Lower lobe of right lung (tissue), 2 donors: Measurements from ENCODE around the gene WDR93. TPM values are rescaled to one million over a fixed set of nuclear protein-coding genes. Genes with fewer than 3 reads are reported as not detected.

Experiments used
- ATAC-seq, 2 donors: fragments of 200-7000 bp; cut with Tn5 transposase; one replicate each; pipeline ENCODE4 v1.9.1; 2020 to 2022; ENCODE audit warnings: mild to moderate bottlenecking in 2 of 2, moderate library complexity in 2 of 2
- DNase-seq: peaks from one replicate; pipeline ENCODE4 v3.0.0-alpha.2; 2020
- H3K27ac ChIP-seq: fragments of 200-600 bp; one replicate; pipeline ENCODE4 v1.8.0; 2022
- H3K27me3 ChIP-seq: fragments of 200-600 bp; one replicate; pipeline ENCODE4 v1.8.0; 2022; ENCODE audit warnings: low read depth
- H3K36me3 ChIP-seq: fragments of 200-600 bp; one replicate; pipeline ENCODE4 v1.8.0; 2022; ENCODE audit warnings: mild to moderate bottlenecking
- H3K4me1 ChIP-seq: fragments of 200-600 bp; one replicate; pipeline ENCODE4 v1.8.0; 2022
- H3K4me3 ChIP-seq: fragments of 200-600 bp; one replicate; pipeline ENCODE4 v1.8.0; 2022; ENCODE audit warnings: mild to moderate bottlenecking
- H3K9me3 ChIP-seq: fragments of 200-600 bp; one replicate; pipeline ENCODE4 v1.8.0; 2022
- CTCF ChIP-seq: fragments of 200-600 bp; IDR thresholded peaks from one replicate; pipeline ENCODE4 v1.8.0; 2022; ENCODE audit warnings: antibody characterized with exemption, mild to moderate bottlenecking
- intact Hi-C: fragments of 100-400 bp; cut with DNase I; formaldehyde crosslinking; loops from one replicate; pipeline ENCODE4 v1.11.0; 2022
- total RNA-seq: library from RNA; stranded (reverse); fragmentation: NEBNext Ultra II Directional; extraction: Animal tissue kit (Norgen Biotek cat#: 25700); gene quantifications from one replicate; pipeline ENCODE4 v1.2.1, GENCODE V29; 2021
- donor health status: DM: no; HTN: yes; CAD: no; lungs with severe emphysema.

Gene WDR93
- total RNA-seq, 1 donor from 2014 or later, result 1.2 TPM

- Histone ChIP-seq H3K9me3 (no peaks in the 10 kb centered on the region), H3K36me3 (no peaks in the 10 kb centered on the region), H3K27ac (no peak overlapping the region), H3K27me3 (peaks cover 32% of the 10 kb centered on the region), H3K4me1 (peaks cover 9% of the 10 kb centered on the region), H3K4me3 (no peak overlapping the region)
- no peak for ATAC-seq
- intact Hi-C loops, result no loop called here
- TF ChIP-seq CTCF, result no peak
- no peak for DNase-seq
Measured at GRCh38 chr15:89652666-89653065, 37.9 kb upstream of the WDR93 start.

- no peak for ATAC-seq
- no peak for TF ChIP-seq CTCF
- peaks cover 9% of the 10 kb centered on the region for H3K4me1 ChIP-seq
- no peak overlapping the region for H3K27ac ChIP-seq
- intact Hi-C loops, result no loop called here
- no peaks in the 10 kb centered on the region for H3K36me3 ChIP-seq
- DNase-seq, result no peak
- no peaks in the 10 kb centered on the region for H3K9me3 ChIP-seq
- peaks cover 34% of the 10 kb centered on the region for H3K27me3 ChIP-seq
- H3K4me3 ChIP-seq, result no peak overlapping the region
Measured at GRCh38 chr15:89653578-89653977, 37.0 kb upstream of the WDR93 start.

GRCh38 chr15:89654301-89654761, 36.3 kb upstream of the WDR93 start:
- Histone ChIP-seq H3K36me3 (no peaks in the 10 kb centered on the region), H3K4me3 (peak overlapping the region; percentile 62), H3K9me3 (no peaks in the 10 kb centered on the region), H3K27me3 (peaks cover 35% of the 10 kb centered on the region), H3K4me1 (peaks cover 9% of the 10 kb centered on the region), H3K27ac (no peak overlapping the region)
- ATAC-seq (no peak), DNase-seq (no peak)
- no peak for TF ChIP-seq CTCF
- intact Hi-C loops, result no loop called here

GRCh38 chr15:89654847-89655805, 35.5 kb upstream of the WDR93 start, which contains the start of gene KIF7:
TSS of gene KIF7 (minus strand) at chr15:89655467. CDS start at chr15:89652930, 2,537 bp downstream.
- ATAC-seq, result peak; percentile 77 to 81
- peaks cover 35% of the 10 kb centered on the region for H3K27me3 ChIP-seq
- peaks cover 9% of the 10 kb centered on the region for H3K4me1 ChIP-seq
- no peaks in the 10 kb centered on the region for H3K9me3 ChIP-seq
- intact Hi-C loops, result no loop called here
- no peak for TF ChIP-seq CTCF
- DNase-seq, result no peak
- no peaks in the 10 kb centered on the region for H3K36me3 ChIP-seq
- H3K27ac ChIP-seq, result no peak within 1 kb of the TSS
- H3K4me3 ChIP-seq, result peak within 1 kb of the TSS; percentile 62

GRCh38 chr15:89656116-89656815, 34.3 kb upstream of the WDR93 start:
- H3K27ac ChIP-seq, result no peak overlapping the region
- DNase-seq (no peak), ATAC-seq (no peak)

More at GRCh38 chr15:89656116-89656815, 34.3 kb upstream of the WDR93 start:
- Histone ChIP-seq H3K36me3 (no peaks in the 10 kb centered on the region), H3K4me1 (peaks cover 9% of the 10 kb centered on the region), H3K9me3 (no peaks in the 10 kb centered on the region), H3K4me3 (no peak overlapping the region), H3K27me3 (peaks cover 35% of the 10 kb centered on the region)
- intact Hi-C loops, result no loop called here
- TF ChIP-seq CTCF, result no peak
